Aorta (tissue), 5 donors: ENCODE measurements around the gene SMTNL2. TPM values are rescaled to one million over a fixed set of nuclear protein-coding genes. Genes with fewer than 3 reads are reported as not detected.

Experiments used
- ATAC-seq: fragments of 200-7000 bp; cut with Tn5 transposase; one replicate; pipeline ENCODE4 v1.9.1; 2022; ENCODE audit warnings: moderate library complexity; ENCODE audit not compliant: low FRiP score
- DNase-seq, 2 donors: peaks; one replicate each; pipeline ENCODE4 v3.0.0-alpha.2; 2020
- H3K27ac ChIP-seq, 2 donors: one replicate each; pipeline ENCODE4 v1.5.1; 2013; ENCODE audit warnings: low read length in 2 of 2, mild to moderate bottlenecking in 2 of 2, moderate library complexity in 2 of 2, control low read depth in 1 of 2, inconsistent platforms in 1 of 2, low read depth in 1 of 2
- H3K27me3 ChIP-seq, 2 donors: one replicate each; pipeline ENCODE4 v1.6.1; 2013; ENCODE audit warnings: control low read depth in 1 of 2, low read length in 1 of 2, mild to moderate bottlenecking in 1 of 2, moderate library complexity in 1 of 2; ENCODE audit not compliant: insufficient read depth in 2 of 2, control insufficient read depth in 1 of 2
- H3K36me3 ChIP-seq, 2 donors: one replicate each; pipeline ENCODE4 v1.6.1; 2013; ENCODE audit warnings: control low read depth in 1 of 2, low read length in 1 of 2, mild to moderate bottlenecking in 1 of 2; ENCODE audit not compliant: insufficient read depth in 2 of 2, control insufficient read depth in 1 of 2
- H3K4me1 ChIP-seq, 2 donors: one replicate each; pipeline ENCODE4 v1.6.1; 2013; ENCODE audit warnings: low read length in 2 of 2, control low read depth in 1 of 2, mild to moderate bottlenecking in 1 of 2, moderate library complexity in 1 of 2; ENCODE audit not compliant: insufficient read depth in 2 of 2, control insufficient read depth in 1 of 2
- H3K4me3 ChIP-seq, 2 donors: one replicate each; pipeline ENCODE4 v1.5.1; 2013; ENCODE audit warnings: low read length in 2 of 2, control low read depth in 1 of 2, mild to moderate bottlenecking in 1 of 2
- H3K9me3 ChIP-seq: one replicate; pipeline ENCODE4 v1.6.1; 2013; ENCODE audit warnings: mild to moderate bottlenecking, low read length; ENCODE audit not compliant: control insufficient read depth
- WGBS, 2 donors: extraction: QIAGEN DNeasy Blood & Tissue Kit; methylation state at CpG; one replicate each; pipeline ENCODE4 v1.1.7; 2013; 5-methylcytosine and 5-hydroxymethylcytosine counted together
- intact Hi-C, 2 donors: fragments of 100-400 bp; cut with DNase I; formaldehyde crosslinking; loops; one replicate each; pipeline versions ENCODE4 v1.14.2 to v1.15.0; 2022
- polyA plus RNA-seq, 2 donors: library from polyadenylated mRNA; stranded (reverse); fragments of 200-250 nt; gene quantifications; one replicate each; pipeline ENCODE4 v1.2.3, GENCODE V29; 2013
- total RNA-seq, 2 donors: library from RNA; stranded (reverse); fragmentation: NEBNext Ultra II Directional; extraction: Animal tissue kit (Norgen Biotek cat#: 25700); gene quantifications; one replicate each; pipeline ENCODE4 v1.2.1, GENCODE V29; 2021
- donor health status: healthy with polysubstance abuse.
- donor health status: Bipolar disorder and iron deficiency.
- donor health status: DM: no; HTN: no; CAD: no.
- donor health status: DM: no; HTN: no; CAD: no.
- donor health status: DM: yes; HTN: yes; CAD: no.

The SMTNL2 gene
- total and polyA plus RNA-seq, 4 donors, result 0.49 to 1.7 TPM; not detected in 2

- 91% methylated on average over 16 of the region's 16 CpGs for WGBS, 2 donors
- Histone ChIP-seq H3K27me3 (no peaks in the 10 kb centered on the region), H3K9me3 (no peaks in the 10 kb centered on the region), H3K36me3 (peaks cover 0 to 10% of the 10 kb centered on the region in 2 donors), H3K27ac (no peak overlapping the region), H3K4me1 (no peaks in the 10 kb centered on the region), H3K4me3 (no peak overlapping the region)
- ATAC-seq (no peak), DNase-seq (no peak)
- intact Hi-C loops, result no loop called here
These were observed 33.7 kb upstream of the SMTNL2 start for GRCh38 chr17:4550534-4551039.

DNA sequence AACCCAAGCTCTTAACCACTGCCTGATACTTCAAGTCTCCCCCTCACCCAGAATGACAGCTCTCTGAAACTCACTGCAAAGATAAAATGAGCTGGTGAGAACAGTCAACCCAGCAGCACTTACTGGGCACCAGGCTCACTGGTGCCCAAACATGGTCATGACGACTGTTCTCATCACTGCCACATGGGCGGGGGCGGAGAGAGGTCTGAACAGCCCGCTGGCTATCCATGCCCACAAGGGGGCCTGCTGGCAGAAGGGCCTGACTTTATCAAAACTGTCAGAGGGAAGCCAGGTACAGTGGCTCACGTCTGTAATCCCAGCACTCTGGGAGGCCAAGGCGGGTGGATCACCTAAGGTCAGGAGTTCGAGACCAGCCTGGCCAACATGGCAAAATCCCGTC is 33.2 kb upstream of the SMTNL2 start:
- DNase-seq (no peak), ATAC-seq (no peak)
- WGBS, 2 donors, result 80 to 85% methylated on average over 8 of the region's 8 CpGs
- H3K4me1 ChIP-seq, result no peaks in the 10 kb centered on the region
- H3K9me3 ChIP-seq, result no peaks in the 10 kb centered on the region
- no peak overlapping the region for H3K4me3 ChIP-seq
- H3K27me3 ChIP-seq, result no peaks in the 10 kb centered on the region
- H3K36me3 ChIP-seq, result peaks cover 0 to 10% of the 10 kb centered on the region in 2 donors
- no peak overlapping the region for H3K27ac ChIP-seq
- intact Hi-C loops, result no loop called here

DNA sequence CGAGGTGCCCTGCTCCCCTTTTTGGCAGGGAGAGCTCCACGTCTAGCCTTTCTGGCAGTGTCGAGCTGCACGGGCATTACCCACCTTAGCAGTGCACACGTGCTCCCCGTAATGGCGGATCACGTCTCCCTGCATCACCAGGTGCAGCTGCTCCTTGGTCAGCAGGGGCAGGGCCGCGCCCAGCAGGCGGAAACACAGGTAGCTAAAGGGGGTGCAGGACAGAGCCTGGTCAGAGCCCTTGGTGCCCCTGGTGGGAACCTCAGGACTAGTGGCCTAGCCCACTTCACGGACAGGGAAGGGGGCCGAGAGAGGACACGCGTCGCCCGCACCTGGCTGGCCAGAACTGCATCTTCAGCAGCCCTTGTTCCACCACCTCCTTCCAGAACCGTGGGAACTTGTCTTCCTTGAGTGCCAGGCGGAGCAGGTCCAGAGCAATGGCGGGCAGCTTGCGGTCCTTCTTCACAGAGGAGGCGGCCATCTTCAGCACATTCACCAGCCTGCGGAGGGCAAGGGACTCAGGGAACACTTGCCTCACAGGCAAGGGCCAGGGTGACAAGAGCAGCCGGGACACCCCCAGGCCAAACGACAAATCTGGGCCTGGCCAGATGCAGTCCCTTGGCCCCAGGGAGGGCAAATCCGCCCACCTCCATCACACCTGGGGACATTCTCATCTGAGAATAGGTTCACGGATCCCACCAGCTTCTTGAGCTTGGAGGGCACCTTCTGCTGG is 32.4 kb upstream of the SMTNL2 start:
- no peaks in the 10 kb centered on the region for H3K9me3 ChIP-seq
- H3K4me1 ChIP-seq, result no peaks in the 10 kb centered on the region
- no peak overlapping the region for H3K27ac ChIP-seq
- no peak for ATAC-seq
- WGBS, 2 donors, result 95% methylated on average over 27 of the region's 27 CpGs
- intact Hi-C loops, result no loop called here
- peak in 1 of 2 donors; percentile 74 for DNase-seq
- no peak overlapping the region for H3K4me3 ChIP-seq
- no peaks in the 10 kb centered on the region for H3K27me3 ChIP-seq
- H3K36me3 ChIP-seq, result peaks cover 0 to 10% of the 10 kb centered on the region in 2 donors

GRCh38 chr17:4553669-4554068 is 30.7 kb upstream of the SMTNL2 start:
- peak in 1 of 2 donors; percentile 37 for DNase-seq

GRCh38 chr17:4554441-4554996 is 29.8 kb upstream of the SMTNL2 start:
- Histone ChIP-seq H3K27ac (no peak overlapping the region), H3K36me3 (peaks cover 0 to 7% of the 10 kb centered on the region in 2 donors), H3K4me1 (no peaks in the 10 kb centered on the region), H3K27me3 (no peaks in the 10 kb centered on the region), H3K9me3 (no peaks in the 10 kb centered on the region), H3K4me3 (peak overlapping the region in 1 of 2 donors; percentile 48)
- DNase-seq, result peak in 1 of 2 donors; percentile 45
- no peak for ATAC-seq
- 14 to 15% methylated on average over 18 of the region's 18 CpGs for WGBS, 2 donors
- intact Hi-C loops, result no loop called here

More at GRCh38 chr17:4553669-4554068, 30.7 kb upstream of the SMTNL2 start:
- Histone ChIP-seq H3K4me1 (no peaks in the 10 kb centered on the region), H3K4me3 (no peak overlapping the region), H3K36me3 (peaks cover 0 to 7% of the 10 kb centered on the region in 2 donors), H3K9me3 (no peaks in the 10 kb centered on the region), H3K27me3 (no peaks in the 10 kb centered on the region), H3K27ac (no peak overlapping the region)
- 82 to 87% methylated on average over 9 of the region's 9 CpGs for WGBS, 2 donors
- ATAC-seq, result no peak
- intact Hi-C loops, result no loop called here

- H3K4me1 ChIP-seq, result no peaks in the 10 kb centered on the region
- H3K27me3 ChIP-seq, result no peaks in the 10 kb centered on the region
- peak within 1 kb of the TSS in 1 of 2 donors; percentile 52 for H3K27ac ChIP-seq
- intact Hi-C loops, result loop anchor here in 1 of 2 donors (5.0 kb wide), 1 partner anchor 58 kb away; the partner anchor contains the start of gene SPNS2
- ATAC-seq (peak; percentile 93), DNase-seq (peak; percentile 99 to 100)
- no peaks in the 10 kb centered on the region for H3K9me3 ChIP-seq
- H3K4me3 ChIP-seq, result peak within 1 kb of the TSS; percentile 48 to 51
- 0 to 1% methylated on average over 67 to 69 of the region's 69 CpGs for WGBS, 2 donors
- peaks cover 0 to 7% of the 10 kb centered on the region in 2 donors for H3K36me3 ChIP-seq
These were observed 29.1 kb upstream of the SMTNL2 start, which contains the start of gene MYBBP1A for GRCh38 chr17:4554997-4555799. MYBBP1A (minus strand) TSS chr17:4555384; CDS start chr17:4555324, 60 bp downstream.

DNA sequence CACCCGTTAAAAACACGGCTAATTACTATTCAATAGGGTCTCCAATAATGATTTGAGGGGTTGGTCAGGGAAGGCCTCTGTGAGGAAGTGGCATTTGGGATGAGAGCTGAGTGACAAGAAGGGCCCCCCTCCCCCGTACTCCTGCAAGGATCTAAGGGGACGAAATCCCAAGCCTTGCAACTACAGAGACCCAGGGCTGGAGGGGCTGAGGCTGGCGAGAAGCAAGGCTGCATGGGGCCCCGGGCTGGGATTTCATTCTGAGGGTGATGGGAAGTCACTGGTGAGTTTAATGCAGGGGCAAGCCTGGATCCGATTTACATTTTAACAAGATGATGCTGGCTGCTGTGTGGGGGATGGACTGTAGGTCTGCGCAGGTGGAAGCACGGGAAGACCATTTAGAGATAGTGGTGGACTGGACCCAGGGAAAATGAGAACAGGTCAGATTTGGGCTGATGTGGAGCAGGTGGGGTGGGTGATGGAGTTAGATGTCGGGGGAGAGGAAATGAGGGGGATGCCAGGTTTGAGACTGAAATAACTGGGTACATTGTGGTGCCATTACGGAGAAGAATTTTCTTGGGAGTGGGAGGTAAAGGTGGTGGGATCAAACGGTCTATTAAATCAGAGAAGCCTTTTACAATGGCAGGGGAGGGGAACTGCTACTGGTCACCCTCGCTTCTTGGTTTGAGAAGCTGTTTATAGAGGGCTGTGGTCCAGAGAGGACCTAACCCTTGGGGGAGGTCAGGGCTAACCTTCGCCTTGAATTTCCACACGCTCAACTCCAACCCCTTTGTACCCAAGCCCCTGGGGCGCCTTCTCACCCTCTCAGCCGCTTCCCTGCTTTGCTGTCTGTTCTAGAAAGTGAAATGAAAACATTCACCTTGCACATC is 28.2 kb upstream of the SMTNL2 start:
- Histone ChIP-seq H3K9me3 (no peaks in the 10 kb centered on the region), H3K27ac (peak overlapping the region in 1 of 2 donors; percentile 14), H3K4me3 (peak overlapping the region; percentile 48 to 51), H3K4me1 (no peaks in the 10 kb centered on the region), H3K36me3 (peaks cover 0 to 7% of the 10 kb centered on the region in 2 donors), H3K27me3 (no peaks in the 10 kb centered on the region)
- WGBS, 2 donors, result 50 to 53% methylated on average over 17 of the region's 17 CpGs
- intact Hi-C loops, result loop anchor here in 1 of 2 donors (5.0 kb wide), 1 partner anchor 59 kb away; the partner anchor contains the start of gene SPNS2
- peak in 1 of 2 donors; percentile 45 for DNase-seq
- ATAC-seq, result no peak
